Loucy (cell line): ENCODE measurements around the gene UPF2.

ENCODE experiments used
- H2AFZ ChIP-seq: fragments of 200-600 bp; sonication (generic); 2 replicates; pipeline ENCODE4 v1.6.0; 2016; ENCODE audit warnings: antibody characterized with exemption, mild to moderate bottlenecking, low read length, moderate library complexity
- H3F3A ChIP-seq: fragments of 200-600 bp; 2 replicates; pipeline ENCODE4 v1.6.0; 2016; ENCODE audit warnings: antibody characterized with exemption, low read depth, mild to moderate bottlenecking
- H3K27me3 ChIP-seq: fragments of 200-600 bp; sonication (generic); 2 replicates; pipeline ENCODE4 v1.6.1; 2014; ENCODE audit warnings: low read length, mild to moderate bottlenecking; ENCODE audit not compliant: insufficient read depth, poor library complexity, severe bottlenecking
- H3K36me3 ChIP-seq: fragments of 200-600 bp; sonication (generic); 2 replicates; pipeline ENCODE4 v1.6.1; 2016; ENCODE audit warnings: low read length; ENCODE audit not compliant: insufficient read depth
- H3K4me1 ChIP-seq: fragments of 200-600 bp; sonication (generic); 2 replicates; pipeline ENCODE4 v1.5.1; 2014; ENCODE audit warnings: low read length, mild to moderate bottlenecking; ENCODE audit not compliant: insufficient read depth, poor library complexity, severe bottlenecking
- H3K4me2 ChIP-seq: fragments of 200-600 bp; sonication (generic); 2 replicates; pipeline ENCODE4 v1.6.0; 2014; ENCODE audit warnings: antibody characterized with exemption, low read length, low read depth, mild to moderate bottlenecking; ENCODE audit not compliant: poor library complexity, severe bottlenecking
- H3K4me3 ChIP-seq: fragments of 200-600 bp; sonication (generic); 2 replicates; pipeline ENCODE4 v1.5.1; 2014; ENCODE audit warnings: low read length, mild to moderate bottlenecking, mixed read lengths; ENCODE audit not compliant: poor library complexity, severe bottlenecking
- H3K79me2 ChIP-seq: fragments of 200-600 bp; sonication (generic); 2 replicates; pipeline ENCODE4 v1.6.1; 2014; ENCODE audit warnings: low read length; ENCODE audit not compliant: insufficient read depth
- H3K9ac ChIP-seq: fragments of 200-600 bp; sonication (generic); 2 replicates; pipeline ENCODE4 v1.6.0; 2014; ENCODE audit warnings: mild to moderate bottlenecking, low read depth, low read length, moderate library complexity; ENCODE audit not compliant: poor library complexity, severe bottlenecking
- H3K9me2 ChIP-seq: fragments of 200-600 bp; sonication (generic); replicated peaks from 2 replicates; pipeline ENCODE4 v1.6.1; 2016; ENCODE audit warnings: low read depth, low read length, mixed read lengths
- H3K9me3 ChIP-seq: fragments of 200-600 bp; sonication (generic); 2 replicates; pipeline ENCODE4 v1.6.1; 2014; ENCODE audit warnings: mild to moderate bottlenecking, antibody characterized with exemption, low read length, low read depth; ENCODE audit not compliant: insufficient read depth
- H4K20me1 ChIP-seq: fragments of 200-600 bp; sonication (generic); 2 replicates; pipeline ENCODE4 v1.6.0; 2014; ENCODE audit warnings: antibody characterized with exemption, low read length, mild to moderate bottlenecking; ENCODE audit not compliant: insufficient read depth, poor library complexity, severe bottlenecking
- EZH2phosphoT487 ChIP-seq: fragments of 200-600 bp; IDR thresholded peaks from 2 replicates; pipeline ENCODE4 v1.6.1; 2018; ENCODE audit warnings: antibody characterized with exemption, mild to moderate bottlenecking, moderate library complexity, borderline replicate concordance
- TF ChIP-seq, protein P1 (sequence below): fragments of 200-600 bp; sonication (generic); conservative IDR thresholded peaks from 2 replicates; pipeline ENCODE4 v1.5.1; 2014; ENCODE audit warnings: mild to moderate bottlenecking, antibody characterized with exemption, low read length

UPF2 gene

DNA sequence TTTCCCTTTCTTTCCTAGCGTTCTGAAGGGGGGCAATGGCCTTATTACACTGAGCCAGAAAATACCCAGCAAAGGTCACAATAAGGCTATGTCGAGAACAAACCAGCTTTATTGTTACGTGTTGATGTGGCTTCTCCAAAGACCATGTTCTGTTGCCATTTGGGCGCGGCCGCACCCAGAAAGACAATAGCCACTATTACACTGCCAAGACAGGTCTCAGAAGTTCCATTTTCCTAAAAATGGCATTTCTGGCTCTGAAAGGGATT, 141.6 kb downstream of the UPF2 start:
- no peak overlapping the region for H2AFZ ChIP-seq
- no peak overlapping the region for H3K4me2 ChIP-seq

DNA sequence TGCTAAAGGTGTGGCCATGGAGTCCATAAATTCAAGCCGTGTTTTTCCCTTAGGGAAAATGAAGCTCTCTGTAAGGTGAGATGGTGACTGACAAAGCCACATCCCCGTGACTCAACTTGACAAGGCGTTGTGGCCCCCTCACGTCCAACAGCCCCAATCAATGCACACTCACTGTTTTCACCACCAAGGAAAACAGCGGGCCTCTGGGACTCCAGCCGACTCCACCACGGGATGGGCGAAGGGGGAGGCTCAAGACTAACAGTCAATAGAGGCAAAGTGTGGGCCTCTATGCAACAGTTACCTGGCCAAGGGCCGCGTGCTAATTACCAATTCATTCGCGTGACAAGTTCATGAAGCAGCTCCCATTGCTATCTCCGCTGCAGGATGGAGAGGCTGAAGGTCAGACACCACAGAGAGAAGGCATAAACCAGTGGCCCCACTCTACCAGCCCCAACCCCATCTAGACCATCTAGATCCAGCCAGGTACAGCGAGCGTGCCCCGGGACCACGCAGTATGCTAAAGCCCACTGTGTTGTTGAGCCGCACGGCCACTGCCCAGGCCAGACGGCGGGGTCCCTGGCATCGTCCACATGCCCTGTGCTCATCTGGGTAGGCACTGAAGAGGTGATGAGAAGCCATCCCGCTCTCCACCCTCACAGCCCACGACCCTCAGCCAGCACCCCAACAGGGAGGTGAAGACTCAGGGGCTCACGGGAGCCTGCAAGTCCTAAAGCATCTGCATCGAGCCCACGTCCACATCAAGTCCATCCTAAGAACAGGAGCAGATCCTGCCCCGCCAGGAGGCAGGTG, 143.3 kb downstream of the UPF2 start:
- no peak for TF ChIP-seq EZH2phosphoT487
- TF ChIP-seq, protein P1, sequence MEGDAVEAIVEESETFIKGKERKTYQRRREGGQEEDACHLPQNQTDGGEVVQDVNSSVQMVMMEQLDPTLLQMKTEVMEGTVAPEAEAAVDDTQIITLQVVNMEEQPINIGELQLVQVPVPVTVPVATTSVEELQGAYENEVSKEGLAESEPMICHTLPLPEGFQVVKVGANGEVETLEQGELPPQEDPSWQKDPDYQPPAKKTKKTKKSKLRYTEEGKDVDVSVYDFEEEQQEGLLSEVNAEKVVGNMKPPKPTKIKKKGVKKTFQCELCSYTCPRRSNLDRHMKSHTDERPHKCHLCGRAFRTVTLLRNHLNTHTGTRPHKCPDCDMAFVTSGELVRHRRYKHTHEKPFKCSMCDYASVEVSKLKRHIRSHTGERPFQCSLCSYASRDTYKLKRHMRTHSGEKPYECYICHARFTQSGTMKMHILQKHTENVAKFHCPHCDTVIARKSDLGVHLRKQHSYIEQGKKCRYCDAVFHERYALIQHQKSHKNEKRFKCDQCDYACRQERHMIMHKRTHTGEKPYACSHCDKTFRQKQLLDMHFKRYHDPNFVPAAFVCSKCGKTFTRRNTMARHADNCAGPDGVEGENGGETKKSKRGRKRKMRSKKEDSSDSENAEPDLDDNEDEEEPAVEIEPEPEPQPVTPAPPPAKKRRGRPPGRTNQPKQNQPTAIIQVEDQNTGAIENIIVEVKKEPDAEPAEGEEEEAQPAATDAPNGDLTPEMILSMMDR: no peak
- H3K27me3 ChIP-seq: no peaks in the 10 kb centered on the region
- H4K20me1 ChIP-seq: no peaks in the 10 kb centered on the region
- no peaks in the 10 kb centered on the region for H3K9me3 ChIP-seq
- H3K4me3 ChIP-seq: no peak overlapping the region
- H3K36me3 ChIP-seq: no peaks in the 10 kb centered on the region
- H3K9me2 ChIP-seq: no peaks in the 10 kb centered on the region
- H2AFZ ChIP-seq: no peak overlapping the region
- no peaks in the 10 kb centered on the region for H3F3A ChIP-seq
- no peak overlapping the region for H3K4me2 ChIP-seq
- no peaks in the 10 kb centered on the region for H3K79me2 ChIP-seq
- H3K9ac ChIP-seq: no peak overlapping the region
- no peaks in the 10 kb centered on the region for H3K4me1 ChIP-seq

More for the DNA sequence above, 141.6 kb downstream of the UPF2 start:
- no peak overlapping the region for H3K9ac ChIP-seq
- TF ChIP-seq EZH2phosphoT487: no peak
- TF ChIP-seq, protein P1: no peak
- H3K27me3 ChIP-seq: no peaks in the 10 kb centered on the region
- H3K4me1 ChIP-seq: no peaks in the 10 kb centered on the region
- H3K79me2 ChIP-seq: no peaks in the 10 kb centered on the region
- H3F3A ChIP-seq: no peaks in the 10 kb centered on the region
- no peak overlapping the region for H3K4me3 ChIP-seq
- H3K36me3 ChIP-seq: no peaks in the 10 kb centered on the region
- H3K9me3 ChIP-seq: no peaks in the 10 kb centered on the region
- no peaks in the 10 kb centered on the region for H4K20me1 ChIP-seq
- H3K9me2 ChIP-seq: no peaks in the 10 kb centered on the region

DNA sequence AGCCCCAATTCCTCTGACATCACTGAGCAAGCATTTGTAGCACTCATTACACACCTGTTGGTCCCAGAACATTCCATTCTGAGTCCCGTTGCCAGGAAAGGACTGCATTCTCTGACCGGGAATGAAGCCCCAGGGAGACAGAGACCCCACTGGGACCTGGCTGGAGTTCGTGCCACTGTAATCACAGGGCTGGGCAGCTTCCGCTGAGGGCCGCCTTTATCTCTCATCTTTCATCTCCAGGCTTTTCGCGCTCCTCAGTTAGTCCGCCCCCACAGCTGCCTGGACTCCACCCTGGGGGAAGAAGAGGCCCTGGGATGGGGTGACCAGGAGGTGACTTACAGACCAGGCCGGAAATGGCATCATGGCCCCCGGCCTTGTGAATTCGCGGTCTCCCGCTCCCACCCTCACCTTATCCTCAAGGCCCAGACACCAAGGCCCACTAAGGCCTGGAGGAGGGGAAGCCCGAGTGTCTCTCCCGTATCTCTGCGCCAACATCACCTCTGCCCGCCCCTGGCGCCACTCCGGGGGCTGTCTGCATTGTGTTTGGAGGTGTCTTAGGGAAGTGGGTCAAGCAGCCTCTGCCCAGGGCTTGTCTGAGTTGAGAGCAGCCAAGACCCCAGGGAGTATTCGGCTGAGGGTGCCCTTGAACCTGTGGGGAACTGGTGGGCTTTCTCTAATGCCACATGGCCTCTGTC, 144.1 kb downstream of the UPF2 start:
- Histone ChIP-seq H3K36me3 (no peaks in the 10 kb centered on the region), H3K4me3 (no peak overlapping the region), H3K9me2 (no peaks in the 10 kb centered on the region), H3F3A (no peaks in the 10 kb centered on the region), H3K9ac (no peak overlapping the region), H4K20me1 (no peaks in the 10 kb centered on the region), H3K79me2 (no peaks in the 10 kb centered on the region), H3K27me3 (no peaks in the 10 kb centered on the region), H3K9me3 (no peaks in the 10 kb centered on the region), H3K4me1 (no peaks in the 10 kb centered on the region), H2AFZ (no peak overlapping the region), H3K4me2 (no peak overlapping the region)
- TF ChIP-seq, protein P1: no peak
- TF ChIP-seq EZH2phosphoT487: no peak
